ENCODE data around the gene BCAS3. TPM values are rescaled to one million over a fixed set of nuclear protein-coding genes. Genes with fewer than 3 reads are reported as not detected.

BCAS3 gene
- total RNA-seq, 2 experiments from 2014 or later: 20.1 to 31.8 TPM

DNA sequence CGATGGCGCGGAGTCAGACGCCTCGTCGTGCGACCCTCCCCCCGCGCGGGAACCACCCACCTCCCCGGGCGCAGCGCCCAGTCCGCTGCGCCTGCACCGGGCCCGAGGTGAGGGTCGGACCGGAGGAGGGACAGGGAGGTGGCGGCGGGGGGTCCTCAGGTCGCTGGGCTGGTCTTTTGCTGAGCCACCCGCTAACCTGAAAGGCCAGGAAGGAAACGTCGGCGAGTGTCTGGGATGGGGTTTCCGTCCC, 726.9 kb downstream of the BCAS3 start:
- H3K4me3 ChIP-seq (ENCODE audit: low read length): peak overlapping the region; percentile 40
- Mint-ChIP-seq H3K36me3 (ENCODE audit: low read depth) (no peaks in the 10 kb centered on the region), H3K9me3 (no peaks in the 10 kb centered on the region), H3K27ac (no peak overlapping the region), H3K27me3 (peaks cover 75% of the 10 kb centered on the region), H3K4me1 (ENCODE audit: low read depth) (peaks cover 52% of the 10 kb centered on the region), H3K4me3 (peak overlapping the region; percentile 11)
- intact Hi-C loops (cut with DNase I, micrococcal nuclease): loop anchor here in 1 of 2 experiments (10.0 kb wide), 2 partner anchors 270 to 680 kb away; no protein-coding TSS in a partner anchor
- TF ChIP-seq, protein P1, sequence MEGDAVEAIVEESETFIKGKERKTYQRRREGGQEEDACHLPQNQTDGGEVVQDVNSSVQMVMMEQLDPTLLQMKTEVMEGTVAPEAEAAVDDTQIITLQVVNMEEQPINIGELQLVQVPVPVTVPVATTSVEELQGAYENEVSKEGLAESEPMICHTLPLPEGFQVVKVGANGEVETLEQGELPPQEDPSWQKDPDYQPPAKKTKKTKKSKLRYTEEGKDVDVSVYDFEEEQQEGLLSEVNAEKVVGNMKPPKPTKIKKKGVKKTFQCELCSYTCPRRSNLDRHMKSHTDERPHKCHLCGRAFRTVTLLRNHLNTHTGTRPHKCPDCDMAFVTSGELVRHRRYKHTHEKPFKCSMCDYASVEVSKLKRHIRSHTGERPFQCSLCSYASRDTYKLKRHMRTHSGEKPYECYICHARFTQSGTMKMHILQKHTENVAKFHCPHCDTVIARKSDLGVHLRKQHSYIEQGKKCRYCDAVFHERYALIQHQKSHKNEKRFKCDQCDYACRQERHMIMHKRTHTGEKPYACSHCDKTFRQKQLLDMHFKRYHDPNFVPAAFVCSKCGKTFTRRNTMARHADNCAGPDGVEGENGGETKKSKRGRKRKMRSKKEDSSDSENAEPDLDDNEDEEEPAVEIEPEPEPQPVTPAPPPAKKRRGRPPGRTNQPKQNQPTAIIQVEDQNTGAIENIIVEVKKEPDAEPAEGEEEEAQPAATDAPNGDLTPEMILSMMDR (IDR thresholded peaks at IDR 0.05): no peak
- peaks cover 68% of the 10 kb centered on the region for H3K4me1 ChIP-seq (ENCODE audit: insufficient read depth, low read length)
- H3K9me3 ChIP-seq (ENCODE audit: control insufficient read depth in 1 of 2, insufficient read depth in 1 of 2, low read length in 2 of 2): peaks cover 0 to 43% of the 10 kb centered on the region in 2 experiments
- no peak overlapping the region for H3K27ac ChIP-seq (ENCODE audit: low read depth in 1 of 2, low read length in 2 of 2)
- ChIA-PET CTCF (no interaction called here), POLR2A (no interaction called here)
- DNase-seq (peak in 1 of 14 experiments; percentile 36), ATAC-seq (ENCODE audit: poor library complexity) (no peak)
- H3K36me3 ChIP-seq (ENCODE audit: insufficient read depth, low read length): no peaks in the 10 kb centered on the region
- H3K27me3 ChIP-seq (ENCODE audit: control insufficient read depth in 1 of 2, insufficient read depth in 2 of 2, low read length in 2 of 2): peaks cover 82 to 88% of the 10 kb centered on the region in 2 experiments

DNA sequence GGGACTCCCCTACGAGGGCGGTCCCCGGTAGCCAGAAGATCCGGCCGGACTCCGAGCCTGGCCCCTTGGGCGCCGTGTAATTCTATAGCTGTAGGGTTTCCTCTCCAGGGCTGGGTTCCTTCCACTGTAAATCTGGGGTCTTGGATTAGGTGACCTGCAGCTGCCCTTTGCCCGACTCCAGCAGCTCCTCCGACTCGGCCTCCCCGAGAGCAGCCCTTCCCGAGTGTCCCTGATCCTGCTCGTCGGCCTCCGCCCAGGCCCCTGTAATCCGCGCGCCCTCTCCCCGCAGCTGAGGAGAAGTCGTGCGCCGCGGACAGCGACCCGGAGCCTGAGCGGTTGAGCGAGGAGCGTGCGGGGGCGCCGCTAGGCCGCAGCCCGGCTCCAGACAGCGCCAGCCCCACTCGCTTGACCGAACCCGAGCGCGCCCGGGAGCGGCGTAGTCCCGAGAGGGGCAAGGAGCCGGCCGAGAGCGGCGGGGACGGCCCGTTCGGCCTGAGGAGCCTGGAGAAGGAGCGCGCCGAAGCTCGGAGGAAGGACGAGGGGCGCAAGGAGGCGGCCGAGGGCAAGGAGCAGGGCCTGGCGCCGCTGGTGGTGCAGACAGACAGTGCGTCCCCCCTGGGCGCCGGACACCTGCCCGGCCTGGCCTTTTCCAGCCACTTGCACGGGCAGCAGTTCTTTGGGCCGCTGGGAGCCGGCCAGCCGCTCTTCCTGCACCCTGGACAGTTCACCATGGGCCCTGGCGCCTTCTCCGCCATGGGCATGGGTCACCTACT, 727.4 kb downstream of the BCAS3 start:
- POLR2A ChIA-PET: no interaction called here
- Mint-ChIP-seq H3K9me3 (no peaks in the 10 kb centered on the region), H3K27ac (no peak overlapping the region), H3K36me3 (ENCODE audit: low read depth) (no peaks in the 10 kb centered on the region), H3K4me3 (peak overlapping the region; percentile 11), H3K4me1 (ENCODE audit: low read depth) (peaks cover 57% of the 10 kb centered on the region), H3K27me3 (peaks cover 80% of the 10 kb centered on the region)
- ATAC-seq (ENCODE audit: poor library complexity) (no peak), DNase-seq (peak in 2 of 14 experiments; percentile 30 to 36)
- TF ChIP-seq, protein P1 (IDR thresholded peaks at IDR 0.05): no peak
- CTCF ChIA-PET: no interaction called here
- peaks cover 72% of the 10 kb centered on the region for H3K4me1 ChIP-seq (ENCODE audit: insufficient read depth, low read length)
- peak overlapping the region; percentile 40 for H3K4me3 ChIP-seq (ENCODE audit: low read length)
- no peaks in the 10 kb centered on the region for H3K36me3 ChIP-seq (ENCODE audit: insufficient read depth, low read length)
- peaks cover 84 to 92% of the 10 kb centered on the region in 2 experiments for H3K27me3 ChIP-seq (ENCODE audit: control insufficient read depth in 1 of 2, insufficient read depth in 2 of 2, low read length in 2 of 2)
- H3K27ac ChIP-seq (ENCODE audit: low read depth in 1 of 2, low read length in 2 of 2): no peak overlapping the region
- peaks cover 0 to 45% of the 10 kb centered on the region in 2 experiments for H3K9me3 ChIP-seq (ENCODE audit: control insufficient read depth in 1 of 2, insufficient read depth in 1 of 2, low read length in 2 of 2)
- intact Hi-C loops (cut with DNase I, micrococcal nuclease): loop anchor here in 1 of 2 experiments (10.0 kb wide), 2 partner anchors 270 to 680 kb away; no protein-coding TSS in a partner anchor

DNA sequence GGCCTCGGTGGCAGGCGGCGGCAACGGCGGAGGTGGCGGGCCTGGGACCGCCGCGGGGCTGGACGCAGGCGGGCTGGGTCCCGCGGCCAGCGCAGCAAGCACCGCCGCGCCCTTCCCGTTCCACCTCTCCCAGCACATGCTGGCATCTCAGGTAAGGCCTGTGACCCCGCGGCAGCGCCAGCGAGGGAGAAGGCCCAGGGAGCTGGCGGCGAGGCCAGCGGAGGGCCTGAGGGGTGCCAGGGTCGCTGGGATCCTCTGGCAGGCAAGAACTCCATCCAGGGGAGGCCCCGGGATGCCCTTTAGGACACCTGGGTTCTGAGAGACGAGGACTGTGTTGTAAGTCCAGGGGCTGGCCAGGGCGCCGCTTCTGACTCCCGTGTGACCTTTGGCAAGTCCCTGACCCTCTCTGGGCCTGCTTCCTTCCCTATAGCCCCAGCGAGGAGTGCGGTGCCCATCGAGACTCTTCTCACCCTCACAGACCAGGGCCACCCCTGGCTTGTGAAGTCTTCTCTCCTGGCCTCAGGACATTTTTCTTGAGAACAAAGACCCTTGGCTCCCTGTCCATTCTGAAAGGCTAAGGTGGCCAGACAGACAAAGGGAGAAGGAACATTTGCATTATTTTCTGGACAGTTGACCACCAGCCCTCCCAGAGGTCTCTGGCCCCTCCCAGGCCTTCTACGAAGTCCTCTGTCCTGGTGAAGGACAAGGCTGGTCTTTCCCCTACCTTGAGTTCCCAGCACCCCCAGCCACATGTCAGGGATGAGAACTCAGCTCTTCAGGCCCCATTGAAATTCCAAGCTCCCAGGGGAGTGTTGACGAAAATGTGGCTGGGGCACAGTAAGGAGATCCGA, 728.3 kb downstream of the BCAS3 start:
- TF ChIP-seq, protein P1 (IDR thresholded peaks at IDR 0.05): no peak
- Histone ChIP-seq H3K9me3 (ENCODE audit: control insufficient read depth in 1 of 2, insufficient read depth in 1 of 2, low read length in 2 of 2) (peaks cover 0 to 49% of the 10 kb centered on the region in 2 experiments), H3K4me1 (ENCODE audit: insufficient read depth, low read length) (peaks cover 76% of the 10 kb centered on the region), H3K27me3 (ENCODE audit: control insufficient read depth in 1 of 2, insufficient read depth in 2 of 2, low read length in 2 of 2) (peaks cover 87 to 94% of the 10 kb centered on the region in 2 experiments), H3K27ac (ENCODE audit: low read depth in 1 of 2, low read length in 2 of 2) (no peak overlapping the region), H3K4me3 (ENCODE audit: low read length) (no peak overlapping the region), H3K36me3 (ENCODE audit: insufficient read depth, low read length) (no peaks in the 10 kb centered on the region)
- Mint-ChIP-seq H3K36me3 (ENCODE audit: low read depth) (no peaks in the 10 kb centered on the region), H3K4me1 (ENCODE audit: low read depth) (peaks cover 63% of the 10 kb centered on the region), H3K4me3 (peak overlapping the region; percentile 38), H3K27me3 (peaks cover 83% of the 10 kb centered on the region), H3K9me3 (no peaks in the 10 kb centered on the region), H3K27ac (no peak overlapping the region)
- POLR2A ChIA-PET: no interaction called here
- ATAC-seq (ENCODE audit: poor library complexity) (no peak), DNase-seq (peak in 2 of 14 experiments; percentile 15 to 31)
- intact Hi-C loops (cut with DNase I, micrococcal nuclease): loop anchor here in 1 of 2 experiments (10.0 kb wide), 2 partner anchors 271 to 681 kb away; no protein-coding TSS in a partner anchor
- CTCF ChIA-PET: no interaction called here
